CD4-positive, alpha-beta T cell treated with Interleukin-1 beta for 1 hour (primary cell): ENCODE data around the gene CUX1.
"Not testable (repeated sequence)": the region's sequence is repeated elsewhere in the genome, so short reads cannot be mapped to it uniquely, and the experiment has no call there.

Source experiments
- DNase-seq, 2 donors: peaks; one replicate each; pipeline ENCODE4 v3.0.0-alpha.2; 2020 to 2022

The CUX1 gene

DNA sequence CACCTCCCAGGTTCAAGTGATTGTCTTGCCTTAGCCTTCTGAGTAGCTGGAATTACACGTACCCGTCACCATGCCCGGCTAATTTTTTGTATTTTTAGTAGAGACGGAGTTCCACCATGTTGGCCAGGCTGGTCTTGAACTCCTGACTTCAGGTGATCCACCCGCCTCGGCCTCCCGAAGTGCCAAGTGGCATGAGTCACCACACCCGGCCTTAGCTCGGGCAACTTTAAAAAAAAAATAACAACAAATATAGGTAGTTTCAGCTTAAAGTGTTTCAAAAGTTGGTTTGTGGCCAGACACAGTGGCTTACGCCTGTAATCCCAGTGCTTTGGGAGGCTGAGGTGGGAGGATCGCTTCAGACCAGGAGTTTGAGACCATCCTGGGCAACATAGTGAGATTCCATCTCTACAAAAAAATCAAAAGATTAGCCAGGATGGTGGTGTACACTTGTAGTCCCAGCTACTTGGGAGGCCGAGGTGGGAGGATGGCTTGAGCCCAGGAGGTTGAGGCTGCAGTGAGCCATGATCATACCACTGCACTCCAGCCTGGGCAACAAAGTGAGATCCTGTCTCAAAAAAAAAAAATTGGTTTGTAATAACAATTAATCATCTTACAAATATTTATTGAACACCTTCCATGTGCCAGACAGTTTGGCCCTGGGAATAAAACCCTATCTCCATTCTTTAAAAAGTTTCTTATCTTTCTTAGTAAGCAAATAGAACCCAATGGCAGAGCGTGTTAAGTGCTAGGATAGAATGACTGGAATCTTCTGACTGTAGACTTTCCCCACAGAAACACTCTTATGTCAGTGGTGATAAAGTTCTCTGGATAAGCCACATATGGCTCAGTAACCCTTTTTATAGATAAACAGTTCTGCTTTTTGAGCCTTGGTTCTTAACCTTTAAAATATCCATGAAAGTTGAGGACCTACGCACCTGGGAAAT lies 104.4 kb downstream of the CUX1 start:
- DNase-seq, result not testable (repeated sequence)

DNA sequence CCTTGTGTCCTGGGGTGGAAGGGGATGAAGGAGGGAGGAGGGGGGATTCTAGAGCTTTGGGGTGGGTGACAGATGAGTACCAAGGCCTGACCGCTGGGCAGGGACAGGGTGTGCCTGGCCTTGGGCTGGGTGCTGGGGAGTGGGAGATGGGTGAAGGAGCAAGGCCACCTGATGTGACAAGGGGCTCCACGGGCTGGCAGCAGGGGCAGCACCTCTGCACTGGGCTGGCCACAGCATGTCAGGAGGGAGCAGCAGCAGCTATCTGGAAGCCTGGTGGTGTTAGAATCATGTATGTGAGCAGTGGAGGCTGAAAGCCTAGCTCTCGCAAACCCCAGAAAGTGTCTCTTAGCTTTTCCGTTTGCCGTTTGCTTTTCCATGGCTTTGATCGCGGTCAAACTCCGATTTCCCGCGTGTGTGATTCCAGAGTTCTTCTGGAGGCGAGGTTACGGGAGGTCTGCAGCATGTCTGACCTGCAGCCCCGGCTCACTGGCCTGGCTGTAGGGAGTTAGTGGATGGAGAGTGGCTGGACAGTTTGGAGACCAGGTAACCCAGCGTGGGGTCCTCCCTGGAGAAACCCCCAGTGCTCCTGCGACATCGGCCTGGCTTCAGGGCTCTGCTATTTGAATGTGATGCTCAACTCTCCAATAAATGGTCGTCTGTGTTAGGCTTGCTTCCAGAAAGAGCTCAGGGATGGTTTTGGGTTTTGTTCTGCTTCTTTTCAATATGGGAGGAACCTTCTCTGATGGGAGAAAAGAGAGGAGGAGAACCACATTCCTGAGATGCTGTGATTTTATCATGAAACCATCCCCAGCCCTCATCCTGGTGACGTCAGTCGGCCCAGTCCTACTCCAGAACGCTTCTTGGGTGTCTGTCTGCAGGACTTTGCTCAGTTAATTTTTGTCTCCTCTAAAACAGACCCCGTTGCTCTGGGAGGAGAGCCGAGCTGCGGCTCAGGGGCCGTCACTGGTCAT lies 105.5 kb downstream of the CUX1 start:
- DNase-seq, result no peak

DNA sequence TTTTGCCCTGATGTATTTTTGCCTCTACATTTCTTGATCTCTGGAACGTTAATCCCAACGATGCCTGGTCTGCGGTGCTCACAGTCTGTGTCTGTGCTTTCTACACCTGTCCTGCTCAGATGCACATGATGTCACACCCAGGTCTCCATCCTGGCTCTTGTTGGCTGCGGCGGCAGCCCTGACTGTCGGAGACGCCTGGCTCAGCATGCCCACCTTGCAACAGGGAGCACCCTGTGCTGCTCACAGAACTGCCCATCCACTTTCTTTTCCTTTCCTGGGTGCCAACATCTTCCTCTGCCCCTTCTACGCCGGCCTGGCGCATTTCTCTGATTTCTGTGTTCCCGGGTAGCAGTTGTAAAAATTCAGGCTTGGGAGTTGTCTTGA lies 106.2 kb downstream of the CUX1 start:
- DNase-seq, result no peak

DNA sequence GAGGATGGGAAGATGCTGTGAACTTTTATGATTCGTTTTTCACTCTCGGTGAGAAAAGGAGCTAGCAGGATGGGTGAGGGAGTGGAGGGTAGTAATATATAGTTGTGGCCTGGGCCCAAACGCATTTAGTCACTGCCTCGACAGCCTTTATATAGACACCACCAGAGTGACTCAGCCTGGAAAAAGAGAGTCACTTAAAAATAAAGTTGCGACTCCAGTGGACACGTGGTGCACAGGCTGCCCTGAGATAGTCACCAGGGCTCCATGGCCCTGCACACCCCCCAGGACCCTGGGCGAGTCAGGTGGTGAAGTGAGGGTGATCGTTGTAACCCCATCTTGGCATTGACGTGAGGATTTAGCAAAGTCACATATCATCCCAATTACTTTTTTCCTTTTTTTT lies 106.7 kb downstream of the CUX1 start:
- no peak for DNase-seq

DNA sequence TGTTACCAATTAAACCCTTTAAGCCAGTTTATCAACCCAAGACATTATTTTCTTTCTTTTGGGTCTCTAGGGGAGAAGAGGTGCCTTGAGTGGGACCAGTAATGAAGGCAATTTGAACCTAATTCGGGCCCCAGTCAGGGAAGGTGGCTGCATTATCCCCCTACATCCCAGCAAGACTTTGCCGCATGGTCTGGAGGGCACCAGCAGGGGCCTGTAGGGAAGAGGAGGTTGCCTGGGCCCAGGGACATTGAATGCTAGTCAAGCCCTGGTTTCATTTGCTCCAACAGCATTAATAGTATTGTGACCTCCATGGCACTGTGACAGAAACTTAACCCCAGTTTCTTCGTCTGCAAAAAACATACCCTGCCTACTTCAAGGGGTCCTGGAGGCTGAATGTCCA lies 108.8 kb downstream of the CUX1 start:
- DNase-seq, result no peak

GRCh38 chr7:101927389-101927788 lies 110.0 kb downstream of the CUX1 start:
- DNase-seq, result no peak

DNA sequence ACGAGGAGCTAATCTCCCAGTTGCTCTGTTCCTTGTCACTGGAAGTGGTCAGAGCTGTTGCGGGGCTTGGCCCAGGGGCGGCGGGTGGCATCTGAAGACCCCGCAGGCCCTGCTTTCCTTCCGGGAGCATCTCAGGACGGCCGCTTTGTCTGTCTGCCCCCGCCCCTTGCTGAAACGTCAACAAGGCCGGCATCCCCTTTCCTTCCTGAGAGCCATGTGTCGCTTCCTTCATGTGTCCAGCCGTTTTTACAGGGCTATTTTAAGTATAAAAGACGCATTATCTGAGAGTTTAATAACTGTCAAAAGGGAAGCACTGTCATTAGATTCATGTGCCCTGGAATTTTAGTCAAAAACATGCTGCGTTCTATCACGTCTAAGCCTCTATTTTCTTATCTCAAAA lies 110.4 kb downstream of the CUX1 start:
- no peak for DNase-seq

GRCh38 chr7:101929256-101929655 lies 111.8 kb downstream of the CUX1 start:
- no peak for DNase-seq

DNA sequence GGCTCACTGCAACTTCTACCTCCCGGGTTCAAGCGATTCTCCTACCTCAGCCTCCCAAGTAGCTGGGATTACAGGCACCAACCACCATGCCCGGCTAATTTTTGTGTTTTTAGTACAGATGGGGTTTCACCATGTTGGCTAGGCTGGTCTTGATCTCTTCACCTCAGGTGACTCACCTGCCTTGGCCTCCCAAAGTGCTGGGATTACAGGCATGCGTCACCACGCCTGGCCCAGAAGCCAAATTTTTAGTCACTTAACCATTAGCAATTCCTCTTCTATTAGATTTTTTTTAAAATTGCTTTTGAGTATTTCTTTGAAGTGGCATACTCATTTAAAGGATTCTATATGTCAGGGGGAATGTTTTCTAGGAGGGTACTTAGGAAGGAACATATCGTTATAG lies 112.5 kb downstream of the CUX1 start:
- DNase-seq, result not testable (repeated sequence)

DNA sequence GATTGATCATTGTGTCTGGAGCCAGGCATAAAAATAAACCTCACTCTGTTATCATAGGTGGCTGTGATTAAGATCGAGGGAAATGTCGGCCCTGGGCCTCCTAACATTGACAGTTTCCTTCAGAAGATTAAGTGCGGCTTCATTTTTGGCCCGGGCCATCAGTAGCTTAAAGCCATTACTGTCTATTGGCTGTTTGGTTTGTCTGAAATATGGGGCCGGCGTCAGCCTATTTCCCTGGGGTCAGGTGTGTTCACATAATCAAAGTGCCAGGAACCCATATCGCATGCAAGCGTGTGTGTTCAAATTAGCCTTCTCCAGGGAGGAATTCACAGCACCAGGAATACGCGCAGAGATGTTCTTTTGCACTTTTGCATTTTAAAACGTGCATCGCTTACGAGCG lies 114.7 kb downstream of the CUX1 start:
- DNase-seq, result no peak

DNA sequence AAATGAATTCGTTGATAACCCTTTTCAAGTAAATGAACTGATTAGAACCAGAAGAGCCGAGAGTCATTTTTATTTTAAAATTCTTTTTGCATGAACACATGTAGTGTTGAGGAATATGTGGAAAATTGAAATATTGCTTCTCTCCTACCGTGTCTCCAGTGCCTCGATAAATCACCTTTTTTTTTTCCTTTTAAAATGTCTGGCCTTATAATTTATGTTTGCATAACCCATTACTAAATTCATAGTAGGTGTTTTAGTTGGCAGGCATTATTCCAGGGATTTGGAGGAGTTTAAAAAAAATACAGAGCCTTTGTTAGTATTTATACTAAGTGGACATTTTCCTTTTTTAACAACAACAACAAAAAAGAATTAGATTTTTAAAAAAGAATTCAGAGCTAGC lies 115.6 kb downstream of the CUX1 start:
- DNase-seq, result no peak

- DNase-seq, result no peak
Measured at GRCh38 chr7:101933688-101934121, 116.3 kb downstream of the CUX1 start.

DNA sequence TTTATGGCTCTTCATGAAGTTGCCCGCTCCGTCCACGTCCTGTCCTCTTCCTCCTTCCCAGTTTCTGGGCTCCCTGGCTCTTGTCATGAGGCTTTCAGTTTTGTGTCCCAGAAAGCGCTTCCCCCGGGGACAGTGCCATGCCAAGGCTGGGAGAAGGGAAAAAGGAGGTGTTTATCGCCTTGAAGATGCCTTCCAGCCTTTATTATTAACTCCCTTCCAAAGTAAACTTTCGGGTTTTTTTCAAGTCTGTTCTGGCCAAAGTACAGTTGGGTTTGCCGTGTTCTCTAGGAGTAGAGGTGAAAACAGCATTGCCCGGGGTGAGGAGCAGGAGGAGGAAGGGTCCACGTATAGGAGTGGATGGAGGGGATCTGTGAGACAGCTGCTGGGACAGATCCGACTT lies 117.2 kb downstream of the CUX1 start:
- DNase-seq, result no peak

GRCh38 chr7:101935521-101936141 lies 118.2 kb downstream of the CUX1 start:
- no peak for DNase-seq

GRCh38 chr7:101936223-101936610 lies 118.8 kb downstream of the CUX1 start:
- no peak for DNase-seq

GRCh38 chr7:101936611-101937231 lies 119.3 kb downstream of the CUX1 start:
- DNase-seq, result no peak

GRCh38 chr7:101937717-101938514 lies 120.5 kb downstream of the CUX1 start:
- no peak for DNase-seq

DNA sequence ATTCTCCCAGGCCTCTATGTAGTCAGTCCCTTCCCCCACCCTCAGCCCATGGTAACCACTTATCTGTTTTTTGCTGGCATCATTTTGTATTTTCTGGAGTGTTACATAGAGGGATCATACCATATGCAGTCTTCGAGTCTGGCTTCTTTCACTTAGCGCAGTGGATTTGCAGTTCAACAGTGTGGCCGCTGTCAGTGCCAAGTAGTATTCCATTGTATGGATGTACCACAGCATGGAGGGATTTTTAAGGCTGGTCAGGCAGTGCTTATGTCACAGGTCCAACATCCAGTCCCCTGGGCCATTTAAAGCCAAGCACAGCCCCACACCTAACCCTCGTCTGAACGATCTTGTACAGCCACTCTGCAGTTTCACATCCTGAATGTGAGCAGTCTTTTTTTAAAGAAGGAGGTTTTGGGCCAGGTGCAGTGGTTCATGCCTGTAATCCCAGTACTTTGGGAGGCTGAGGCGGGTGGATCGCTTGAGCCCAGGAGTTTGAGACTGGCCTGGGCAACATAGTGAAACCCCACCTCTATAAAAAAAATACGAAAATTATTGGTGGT lies 121.8 kb downstream of the CUX1 start:
- DNase-seq, result no peak

DNA sequence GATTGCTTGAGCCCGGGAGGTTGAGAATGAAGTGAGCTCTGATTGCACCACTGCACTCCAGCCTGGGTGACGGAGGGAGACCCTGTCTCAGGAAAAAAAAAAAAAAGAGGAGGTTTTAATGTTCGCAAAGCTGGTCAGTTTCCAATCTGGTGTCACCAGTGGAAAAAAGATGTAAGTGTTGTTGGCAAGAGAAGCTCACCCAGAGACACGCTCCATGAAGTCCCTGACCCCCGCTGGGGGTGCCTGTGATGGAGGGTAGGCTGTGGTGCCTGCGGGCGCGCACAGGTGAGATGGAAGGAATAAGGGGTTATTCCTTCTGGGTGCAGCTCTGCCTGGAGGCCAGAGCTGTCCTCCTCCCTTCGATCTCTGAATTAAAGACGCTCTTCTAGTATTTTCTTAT lies 122.7 kb downstream of the CUX1 start:
- no peak for DNase-seq

DNA sequence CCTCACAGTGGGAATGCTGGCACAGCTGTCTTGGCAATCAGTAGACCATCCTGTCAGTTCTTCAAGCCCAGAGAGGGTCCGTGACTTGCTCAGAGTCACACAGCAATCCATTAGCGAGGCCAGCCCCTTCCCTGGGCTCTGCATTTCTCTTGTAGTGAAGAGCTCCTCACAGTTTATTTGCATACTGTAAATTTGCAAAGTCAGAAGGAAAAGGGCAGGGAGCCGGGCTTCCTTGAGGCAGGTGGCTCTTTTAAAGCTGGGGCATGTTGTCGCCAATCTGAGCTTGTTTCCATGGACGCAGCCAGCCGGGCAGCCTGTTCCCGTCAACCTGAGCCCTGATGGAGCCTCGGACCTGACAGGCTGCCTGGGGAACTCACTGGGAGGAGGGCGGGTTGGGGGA lies 123.4 kb downstream of the CUX1 start:
- no peak for DNase-seq
